IPS DF 6.9 (cell line): Measurements from ENCODE around the gene ADARB1.

ENCODE experiments used
- DNase-seq: peaks from one replicate; pipeline ENCODE4 v3.0.0-alpha.2; 2013; ENCODE audit warnings: low read depth, low spot score
- H3K27ac ChIP-seq: one replicate; pipeline ENCODE4 v1.5.1; 2013; ENCODE audit warnings: low read length, control low read depth
- H3K27me3 ChIP-seq: 2 replicates; pipeline ENCODE4 v1.6.1; 2013; ENCODE audit warnings: mild to moderate bottlenecking, low read length; ENCODE audit not compliant: control insufficient read depth, insufficient read depth
- H3K36me3 ChIP-seq: 2 replicates; pipeline ENCODE4 v1.6.1; 2013; ENCODE audit warnings: low read length; ENCODE audit not compliant: control insufficient read depth, insufficient read depth
- H3K4me1 ChIP-seq: 2 replicates; pipeline ENCODE4 v1.6.1; 2013; ENCODE audit warnings: low read length; ENCODE audit not compliant: control insufficient read depth, insufficient read depth
- H3K4me3 ChIP-seq: 2 replicates; pipeline ENCODE4 v1.5.1; 2013; ENCODE audit warnings: mild to moderate bottlenecking, low read length
- H3K9me3 ChIP-seq: 2 replicates; pipeline ENCODE4 v1.6.1; 2013; ENCODE audit warnings: low read length, inconsistent platforms; ENCODE audit not compliant: control insufficient read depth, insufficient read depth
- WGBS: extraction: QIAGEN DNeasy Blood & Tissue Kit; methylation state at CpG from one replicate; pipeline ENCODE4 v1.1.7; 2013; ENCODE audit warnings: mixed read lengths, missing lambda C conversion rate; ENCODE audit not compliant: insufficient read length, insufficient coverage; 5-methylcytosine and 5-hydroxymethylcytosine counted together

Gene ADARB1

DNA sequence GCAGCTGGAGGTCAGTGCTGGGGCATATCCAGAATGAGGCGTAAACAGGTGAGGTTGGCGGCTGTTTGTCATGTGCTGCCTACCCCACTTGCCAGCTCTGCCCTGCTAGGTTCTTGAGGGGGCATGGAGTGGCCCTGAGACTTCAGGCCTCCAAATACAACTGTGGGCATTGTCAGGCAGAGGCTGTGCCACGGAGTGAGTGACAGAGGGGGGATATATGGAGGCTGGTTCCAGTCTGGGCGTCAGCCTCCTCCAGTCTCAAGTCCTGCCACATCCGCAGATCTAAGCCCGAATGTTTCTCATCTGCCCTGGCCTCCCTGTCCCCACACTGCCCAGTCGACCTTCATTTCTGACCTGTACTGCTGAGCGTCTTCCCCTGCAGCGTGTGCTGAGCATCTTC is 128.0 kb downstream of the ADARB1 start:
- Histone ChIP-seq H3K27ac (no peak overlapping the region), H3K4me1 (no peaks in the 10 kb centered on the region), H3K36me3 (no peaks in the 10 kb centered on the region), H3K9me3 (no peaks in the 10 kb centered on the region), H3K27me3 (no peaks in the 10 kb centered on the region), H3K4me3 (no peak overlapping the region)
- DNase-seq, result no peak
- WGBS, result no CpG with 5 or more reads among the region's 9 CpGs

DNA sequence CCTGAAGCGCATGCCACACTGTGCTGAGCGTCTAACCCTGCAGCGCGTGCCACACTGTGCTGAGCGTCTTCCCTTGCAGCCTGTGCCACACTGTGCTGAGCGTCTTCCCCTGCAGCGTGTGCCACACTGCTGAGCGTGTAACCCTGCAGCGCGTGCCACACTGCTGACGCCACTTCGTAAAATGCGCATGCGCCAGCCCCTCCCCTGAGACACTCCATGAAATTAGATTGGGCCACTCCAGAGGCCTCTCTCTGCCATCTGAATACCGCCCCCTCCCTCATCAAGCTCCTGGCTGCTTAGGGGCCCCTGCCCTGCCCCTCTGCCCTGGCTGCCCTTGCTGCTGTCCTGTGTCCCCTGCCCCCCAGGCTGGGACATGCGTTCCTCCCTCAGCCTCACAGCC is 128.5 kb downstream of the ADARB1 start:
- no peak for DNase-seq
- Histone ChIP-seq H3K27me3 (no peaks in the 10 kb centered on the region), H3K4me3 (no peak overlapping the region), H3K36me3 (no peaks in the 10 kb centered on the region), H3K27ac (no peak overlapping the region), H3K9me3 (no peaks in the 10 kb centered on the region), H3K4me1 (no peaks in the 10 kb centered on the region)
- WGBS, result no CpG with 5 or more reads among the region's 16 CpGs

DNA sequence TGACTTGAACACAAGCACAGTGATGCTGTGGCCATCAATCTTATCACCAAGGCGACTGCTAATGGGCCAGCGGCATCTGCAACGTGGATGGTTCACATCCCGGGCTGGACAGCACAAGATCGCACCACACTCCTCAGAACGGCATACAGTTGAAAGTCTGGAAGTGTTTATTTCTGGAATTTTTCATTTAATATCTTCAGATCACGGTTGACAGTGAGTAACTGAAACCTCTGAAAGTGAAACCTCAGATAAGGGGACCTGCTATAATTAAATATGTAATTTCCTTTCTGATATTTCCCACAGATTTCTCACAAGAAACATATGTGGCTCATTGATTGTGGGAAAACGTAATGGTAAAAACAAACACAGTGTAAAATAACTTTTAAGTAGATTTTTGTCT is 129.6 kb downstream of the ADARB1 start:
- H3K27ac ChIP-seq, result no peak overlapping the region

DNA sequence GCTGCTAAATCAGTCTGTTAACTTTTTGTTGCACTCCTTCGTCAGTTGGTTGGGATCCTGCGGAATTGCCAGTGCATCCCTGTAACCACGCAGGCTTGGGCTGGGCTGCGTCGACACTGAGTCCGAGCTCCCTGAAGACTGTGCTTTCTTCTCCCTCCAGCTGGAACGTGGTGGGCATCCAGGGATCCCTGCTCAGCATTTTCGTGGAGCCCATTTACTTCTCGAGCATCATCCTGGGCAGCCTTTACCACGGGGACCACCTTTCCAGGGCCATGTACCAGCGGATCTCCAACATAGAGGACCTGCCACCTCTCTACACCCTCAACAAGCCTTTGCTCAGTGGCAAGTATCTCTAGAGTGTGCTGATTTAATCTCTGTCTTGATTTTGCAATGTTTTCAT is 130.0 kb downstream of the ADARB1 start:
- Histone ChIP-seq H3K9me3 (no peaks in the 10 kb centered on the region), H3K36me3 (no peaks in the 10 kb centered on the region), H3K27me3 (no peaks in the 10 kb centered on the region), H3K27ac (no peak overlapping the region), H3K4me3 (no peak overlapping the region), H3K4me1 (no peaks in the 10 kb centered on the region)
- no CpG with 5 or more reads among the region's 11 CpGs for WGBS
- DNase-seq, result no peak

More for the DNA sequence above, 129.6 kb downstream of the ADARB1 start:
- no CpG with 5 or more reads among the region's 8 CpGs for whole genome bisulfite sequencing
- DNase-seq, result no peak
- Histone ChIP-seq H3K4me3 (no peak overlapping the region), H3K9me3 (no peaks in the 10 kb centered on the region), H3K36me3 (no peaks in the 10 kb centered on the region), H3K4me1 (no peaks in the 10 kb centered on the region), H3K27me3 (no peaks in the 10 kb centered on the region)

DNA sequence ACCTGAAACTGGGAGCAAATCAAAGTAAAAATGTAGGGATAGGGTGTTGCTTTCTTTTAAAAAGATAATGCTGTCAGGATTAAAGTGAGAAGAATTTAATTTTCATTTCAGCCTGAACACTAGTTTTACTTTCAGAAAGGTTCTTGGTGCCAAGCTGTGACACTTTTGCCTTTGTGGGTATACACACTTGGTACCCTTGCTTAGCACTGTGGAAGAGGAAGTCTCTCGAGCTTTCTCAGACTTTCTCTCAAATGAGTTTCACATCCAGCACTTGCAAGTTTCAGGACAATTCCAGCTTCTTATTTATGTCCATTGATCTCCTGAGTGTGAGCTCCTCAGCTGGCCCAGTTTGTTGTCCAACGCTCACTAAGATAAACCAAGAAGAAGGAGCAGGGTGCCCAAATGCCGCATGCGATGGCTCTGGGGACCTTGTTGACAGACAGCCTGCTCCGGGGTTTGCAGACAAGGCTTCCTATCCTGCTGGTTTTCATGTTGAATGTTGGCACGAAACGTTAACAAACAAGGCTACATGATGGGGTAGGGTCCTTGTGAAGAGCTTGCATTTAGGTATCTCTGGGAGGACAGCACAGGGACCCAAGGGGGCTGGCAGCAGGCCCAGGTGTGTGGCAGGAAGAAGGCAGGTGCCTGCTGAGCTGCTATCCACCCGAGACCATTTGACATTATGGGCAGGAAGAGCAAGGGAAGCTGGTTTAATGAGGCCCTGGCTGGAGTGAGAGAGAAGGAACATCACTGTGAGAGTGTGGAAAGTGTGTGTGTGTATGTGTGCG is 133.7 kb downstream of the ADARB1 start:
- DNase-seq, result no peak
- Histone ChIP-seq H3K36me3 (no peaks in the 10 kb centered on the region), H3K27me3 (no peaks in the 10 kb centered on the region), H3K4me1 (no peaks in the 10 kb centered on the region; the same call in 1 of the 2 replicates), H3K27ac (no peak overlapping the region), H3K4me3 (no peak overlapping the region), H3K9me3 (no peaks in the 10 kb centered on the region)
- WGBS, result 100% methylated on average over 1 of the region's 9 CpGs

DNA sequence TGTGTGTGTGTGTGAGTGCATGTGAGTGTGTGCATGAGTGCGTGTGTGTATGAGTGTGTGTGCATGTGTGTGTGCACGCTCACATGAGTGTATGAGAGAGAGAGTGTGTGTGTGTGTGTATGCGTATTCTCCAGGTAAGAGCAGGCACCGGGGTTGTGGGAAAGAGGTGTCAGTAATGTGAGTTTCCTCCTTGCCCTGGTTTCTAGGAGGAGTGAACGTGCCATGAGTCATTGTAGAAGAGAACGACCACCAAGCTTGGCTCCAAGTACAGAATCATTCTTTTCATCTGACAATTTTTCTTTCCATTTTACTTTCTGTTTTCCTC is 134.2 kb downstream of the ADARB1 start:
- Histone ChIP-seq H3K9me3 (no peaks in the 10 kb centered on the region), H3K27me3 (no peaks in the 10 kb centered on the region), H3K27ac (no peak overlapping the region), H3K4me3 (no peak overlapping the region), H3K4me1 (no peaks in the 10 kb centered on the region; the same call in 1 of the 2 replicates), H3K36me3 (no peaks in the 10 kb centered on the region)
- 100% methylated on average over 1 of the region's 6 CpGs for WGBS
- no peak for DNase-seq

DNA sequence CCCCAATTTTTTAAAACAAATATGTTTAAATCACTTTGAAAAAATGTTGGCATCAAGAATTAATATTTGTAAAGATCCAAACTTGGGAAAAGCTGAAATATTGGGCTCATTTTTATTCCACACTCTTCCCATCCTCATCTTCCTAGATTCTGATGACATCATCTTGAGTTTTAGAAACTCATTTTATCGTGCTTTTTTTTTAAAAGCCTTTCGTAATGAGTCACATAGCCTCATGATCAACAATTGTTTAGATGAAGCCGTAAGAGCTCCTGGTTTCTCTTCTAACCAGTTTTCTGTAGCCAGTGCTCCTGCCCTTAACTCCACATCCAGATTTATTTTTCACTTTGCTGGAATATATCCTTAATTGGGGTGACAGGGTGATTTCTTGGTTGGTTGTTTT is 134.7 kb downstream of the ADARB1 start:
- H3K27me3 ChIP-seq, result no peaks in the 10 kb centered on the region
- H3K4me3 ChIP-seq, result no peak overlapping the region
- no peaks in the 10 kb centered on the region for H3K9me3 ChIP-seq
- H3K4me1 ChIP-seq, result no peaks in the 10 kb centered on the region; the same call in 1 of the 2 replicates
- DNase-seq, result no peak
- H3K27ac ChIP-seq, result no peak overlapping the region
- no CpG with 5 or more reads among the region's 3 CpGs for WGBS
- H3K36me3 ChIP-seq, result no peaks in the 10 kb centered on the region

DNA sequence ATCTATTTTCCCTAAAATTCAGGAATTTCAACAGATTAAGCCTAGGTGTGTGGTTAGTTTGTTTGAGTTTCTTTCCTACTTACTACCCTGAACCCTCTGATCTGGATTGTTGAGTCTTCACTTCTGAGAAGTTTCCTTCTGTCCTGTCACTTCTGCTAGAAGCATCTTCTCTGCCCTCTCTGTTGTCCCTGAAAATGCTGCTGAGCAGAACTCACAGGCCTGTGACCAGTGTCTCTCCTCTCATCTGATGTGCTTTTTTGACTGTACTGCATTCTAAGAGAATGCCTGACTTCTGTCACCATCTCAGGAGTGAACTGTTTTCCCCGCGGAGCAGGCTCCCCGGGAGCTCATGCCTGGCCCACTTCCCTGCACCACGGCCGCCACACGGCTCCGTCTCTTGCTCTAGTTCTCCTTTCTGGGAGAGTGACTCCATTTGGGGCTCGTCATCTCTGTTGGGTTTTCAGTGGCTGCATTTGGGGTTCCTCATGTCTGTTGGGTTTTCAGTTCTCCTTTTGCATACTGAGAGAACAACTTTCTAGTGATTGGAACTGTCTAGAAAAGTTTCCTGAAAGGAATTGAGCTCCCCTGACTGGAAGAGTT is 135.4 kb downstream of the ADARB1 start:
- no CpG with 5 or more reads among the region's 8 CpGs for whole genome bisulfite sequencing
- Histone ChIP-seq H3K27me3 (no peaks in the 10 kb centered on the region), H3K4me1 (no peaks in the 10 kb centered on the region; the same call in 1 of the 2 replicates), H3K9me3 (no peaks in the 10 kb centered on the region), H3K27ac (no peak overlapping the region), H3K4me3 (no peak overlapping the region), H3K36me3 (no peaks in the 10 kb centered on the region)
- no peak for DNase-seq

DNA sequence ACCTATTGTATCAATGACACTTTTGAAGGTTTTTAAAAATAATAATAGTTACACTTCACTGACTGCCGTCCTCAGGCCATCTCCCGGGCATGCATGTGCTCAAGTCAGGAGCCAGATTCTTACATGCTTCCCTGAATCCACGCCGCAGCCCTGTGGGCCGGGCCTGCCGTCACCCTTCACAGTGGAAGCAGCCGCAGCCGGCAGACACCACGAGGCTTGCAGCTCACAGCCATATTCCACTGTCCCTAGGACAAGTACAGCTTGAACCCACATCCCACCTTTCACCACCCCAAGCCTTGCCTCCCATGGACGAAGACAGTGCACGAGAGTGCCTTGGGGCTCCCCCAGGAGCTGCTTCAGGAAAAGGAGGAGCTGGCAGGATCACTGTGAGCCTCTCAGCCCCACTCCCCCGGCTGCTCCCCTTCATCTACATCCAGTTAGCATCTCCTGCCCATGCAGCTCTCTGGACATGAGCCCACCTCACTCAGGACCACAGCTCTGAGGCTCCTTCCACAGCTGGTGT is 136.1 kb downstream of the ADARB1 start:
- no peak overlapping the region for H3K27ac ChIP-seq
- WGBS, result no CpG with 5 or more reads among the region's 12 CpGs

DNA sequence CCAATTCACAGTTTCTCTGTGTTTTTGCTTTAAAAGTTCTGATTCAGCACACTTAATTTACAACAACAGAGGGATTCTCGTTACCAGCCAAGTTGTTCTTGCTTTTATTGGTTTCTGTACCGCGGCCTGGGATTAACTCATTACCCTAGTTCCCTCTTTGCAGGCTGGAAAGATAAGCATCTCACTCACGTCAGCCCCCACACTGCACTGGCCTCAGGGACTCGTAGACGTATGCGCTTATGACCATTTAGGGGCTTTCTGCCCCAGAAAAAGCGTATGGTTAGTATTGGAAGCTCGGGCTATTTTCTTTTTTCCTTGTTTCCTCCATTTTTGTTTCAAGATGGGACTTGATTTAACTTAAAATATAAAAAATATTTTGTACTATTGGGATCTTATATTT is 137.3 kb downstream of the ADARB1 start:
- Histone ChIP-seq H3K4me1 (no peaks in the 10 kb centered on the region; the same call in 1 of the 2 replicates), H3K36me3 (no peaks in the 10 kb centered on the region), H3K27me3 (no peaks in the 10 kb centered on the region), H3K27ac (no peak overlapping the region), H3K9me3 (no peaks in the 10 kb centered on the region), H3K4me3 (no peak overlapping the region)
- DNase-seq, result no peak
- no CpG with 5 or more reads among the region's 9 CpGs for WGBS

More for the DNA sequence above, 136.1 kb downstream of the ADARB1 start:
- Histone ChIP-seq H3K4me3 (no peak overlapping the region), H3K4me1 (no peaks in the 10 kb centered on the region; the same call in 1 of the 2 replicates), H3K9me3 (no peaks in the 10 kb centered on the region), H3K36me3 (no peaks in the 10 kb centered on the region), H3K27me3 (no peaks in the 10 kb centered on the region)
- DNase-seq, result no peak
